ENCODE measurements around the gene BPIFB1.

DNA sequence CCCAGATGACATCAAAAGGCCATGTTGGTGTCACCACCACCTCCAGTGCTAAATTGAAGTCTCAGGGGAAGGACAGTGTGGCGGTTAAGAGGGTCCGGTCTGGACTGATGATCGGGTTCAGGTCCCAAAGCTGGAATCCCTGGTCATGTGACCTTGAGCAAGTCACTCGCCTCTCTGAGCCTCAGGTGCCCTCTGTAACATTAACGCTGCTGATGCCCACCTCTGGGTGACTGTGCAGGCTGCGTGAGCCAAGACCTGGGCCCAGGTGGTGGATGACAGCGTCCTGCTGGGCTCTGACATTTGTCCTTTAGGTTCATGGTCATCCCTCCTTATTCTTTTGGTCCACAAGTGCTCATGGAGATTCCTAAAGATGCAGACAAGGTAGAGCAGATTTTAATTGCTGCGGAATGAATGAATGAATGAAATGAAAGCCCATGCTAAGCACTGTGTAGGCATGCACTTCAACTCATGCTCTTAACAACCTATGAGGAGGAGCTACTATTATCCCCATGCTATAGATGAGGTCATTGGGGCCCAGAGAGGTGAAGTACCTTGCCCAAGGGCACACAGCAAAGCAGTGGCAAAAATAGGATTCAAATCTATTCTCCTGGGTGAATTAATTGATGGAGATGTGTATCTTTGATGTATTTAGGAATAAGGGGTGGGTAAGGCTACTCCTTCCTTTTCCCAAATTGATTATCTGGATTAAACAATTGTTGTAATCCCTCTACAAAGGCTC is 649 bp upstream of the BPIFB1 start:
- TF ChIP-seq FOXM1 (IDR thresholded peaks at IDR 0.05; ENCODE audit: borderline replicate concordance) (no peak), BHLHE40 (IDR thresholded peaks at IDR 0.05; ENCODE audit: borderline replicate concordance) (no peak), HDGF (IDR thresholded peaks at IDR 0.05; ENCODE audit: borderline replicate concordance) (no peak), SP1 (IDR thresholded peaks at IDR 0.05) (no peak), FOXA1 (IDR thresholded peaks at IDR 0.05) (no peak), SUZ12 (IDR thresholded peaks at IDR 0.05) (no peak), ELF4 (IDR thresholded peaks at IDR 0.05) (no peak), TARDBP (IDR thresholded peaks at IDR 0.05) (no peak)
- TF ChIP-seq, protein P1, sequence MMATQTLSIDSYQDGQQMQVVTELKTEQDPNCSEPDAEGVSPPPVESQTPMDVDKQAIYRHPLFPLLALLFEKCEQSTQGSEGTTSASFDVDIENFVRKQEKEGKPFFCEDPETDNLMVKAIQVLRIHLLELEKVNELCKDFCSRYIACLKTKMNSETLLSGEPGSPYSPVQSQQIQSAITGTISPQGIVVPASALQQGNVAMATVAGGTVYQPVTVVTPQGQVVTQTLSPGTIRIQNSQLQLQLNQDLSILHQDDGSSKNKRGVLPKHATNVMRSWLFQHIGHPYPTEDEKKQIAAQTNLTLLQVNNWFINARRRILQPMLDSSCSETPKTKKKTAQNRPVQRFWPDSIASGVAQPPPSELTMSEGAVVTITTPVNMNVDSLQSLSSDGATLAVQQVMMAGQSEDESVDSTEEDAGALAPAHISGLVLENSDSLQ (IDR thresholded peaks at IDR 0.05): no peak

Measured in HEK293T (cell line).